ENCODE measurements around the gene PGPEP1.

PGPEP1 gene

DNA sequence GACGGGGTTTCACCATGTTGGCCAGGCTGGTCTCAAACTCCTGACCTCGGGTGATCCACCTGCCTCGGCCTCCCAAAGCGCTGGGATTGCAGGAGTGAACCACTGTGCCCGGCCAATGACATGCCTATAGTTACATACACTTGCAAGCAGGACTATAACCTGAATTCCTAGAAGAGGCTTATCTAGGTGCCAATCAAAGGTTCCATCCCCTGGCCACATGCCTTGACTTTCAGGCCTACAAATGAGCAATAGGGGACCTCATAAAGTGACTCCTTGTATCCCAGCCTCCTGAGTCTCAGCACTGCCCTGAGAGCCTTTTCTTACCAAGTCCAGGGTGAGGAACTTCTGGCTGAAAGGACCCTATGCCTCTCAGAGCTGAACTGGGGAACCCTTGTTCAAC, 13.6 kb upstream of the PGPEP1 start:
- TF ChIP-seq ZFX (IDR thresholded peaks at IDR 0.05): no peak
- TF ChIP-seq, protein P1, sequence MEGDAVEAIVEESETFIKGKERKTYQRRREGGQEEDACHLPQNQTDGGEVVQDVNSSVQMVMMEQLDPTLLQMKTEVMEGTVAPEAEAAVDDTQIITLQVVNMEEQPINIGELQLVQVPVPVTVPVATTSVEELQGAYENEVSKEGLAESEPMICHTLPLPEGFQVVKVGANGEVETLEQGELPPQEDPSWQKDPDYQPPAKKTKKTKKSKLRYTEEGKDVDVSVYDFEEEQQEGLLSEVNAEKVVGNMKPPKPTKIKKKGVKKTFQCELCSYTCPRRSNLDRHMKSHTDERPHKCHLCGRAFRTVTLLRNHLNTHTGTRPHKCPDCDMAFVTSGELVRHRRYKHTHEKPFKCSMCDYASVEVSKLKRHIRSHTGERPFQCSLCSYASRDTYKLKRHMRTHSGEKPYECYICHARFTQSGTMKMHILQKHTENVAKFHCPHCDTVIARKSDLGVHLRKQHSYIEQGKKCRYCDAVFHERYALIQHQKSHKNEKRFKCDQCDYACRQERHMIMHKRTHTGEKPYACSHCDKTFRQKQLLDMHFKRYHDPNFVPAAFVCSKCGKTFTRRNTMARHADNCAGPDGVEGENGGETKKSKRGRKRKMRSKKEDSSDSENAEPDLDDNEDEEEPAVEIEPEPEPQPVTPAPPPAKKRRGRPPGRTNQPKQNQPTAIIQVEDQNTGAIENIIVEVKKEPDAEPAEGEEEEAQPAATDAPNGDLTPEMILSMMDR (conservative IDR thresholded peaks at IDR 0.05): no peak
- H3K27ac ChIP-seq: no peak overlapping the region; the same call in 1 of the 2 replicates

GRCh38 chr19:18328340-18329034, 11.9 kb upstream of the PGPEP1 start:
- H3K27ac ChIP-seq: peak overlapping the region; percentile 18
- TF ChIP-seq, protein P1 (conservative IDR thresholded peaks at IDR 0.05): peak; percentile 94
- TF ChIP-seq ZFX (IDR thresholded peaks at IDR 0.05): no peak

- TF ChIP-seq, protein P1 (conservative IDR thresholded peaks at IDR 0.05): no peak
- TF ChIP-seq ZFX (IDR thresholded peaks at IDR 0.05): no peak
- peak overlapping the region; percentile 18 for H3K27ac ChIP-seq
Measured at GRCh38 chr19:18329035-18329376, 11.4 kb upstream of the PGPEP1 start.

GRCh38 chr19:18330868-18331267, 9.5 kb upstream of the PGPEP1 start:
- TF ChIP-seq, protein P1 (conservative IDR thresholded peaks at IDR 0.05): no peak
- no peak for TF ChIP-seq ZFX (IDR thresholded peaks at IDR 0.05)
- no peak overlapping the region for H3K27ac ChIP-seq

GRCh38 chr19:18332917-18333530, 7.4 kb upstream of the PGPEP1 start:
- TF ChIP-seq ZFX (IDR thresholded peaks at IDR 0.05): no peak
- TF ChIP-seq, protein P1 (conservative IDR thresholded peaks at IDR 0.05): no peak
- no peak overlapping the region for H3K27ac ChIP-seq

DNA sequence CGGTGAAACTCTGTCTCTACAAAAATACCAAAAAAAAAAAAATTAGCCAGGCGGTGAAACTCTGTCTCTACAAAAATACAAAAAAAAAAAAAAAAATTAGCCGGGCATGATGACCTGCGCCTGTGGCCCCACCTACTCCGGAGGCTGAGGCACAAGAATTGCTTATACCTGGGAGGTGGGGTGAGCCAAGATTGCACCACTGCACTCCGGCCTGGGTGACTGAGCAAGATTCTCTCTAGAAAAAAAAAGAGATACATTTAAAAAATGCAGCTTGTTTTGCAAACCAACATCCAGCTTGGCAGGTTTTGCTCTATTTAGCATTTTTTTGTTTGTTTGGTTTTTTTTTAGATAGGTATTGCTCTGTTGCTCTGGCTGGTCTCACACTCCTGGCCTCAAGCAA, 6.7 kb upstream of the PGPEP1 start:
- no peak overlapping the region for H3K27ac ChIP-seq
- TF ChIP-seq ZFX (IDR thresholded peaks at IDR 0.05): no peak
- TF ChIP-seq, protein P1 (conservative IDR thresholded peaks at IDR 0.05): no peak

GRCh38 chr19:18336121-18336520, 4.3 kb upstream of the PGPEP1 start:
- H3K27ac ChIP-seq: no peak overlapping the region
- TF ChIP-seq ZFX (IDR thresholded peaks at IDR 0.05): no peak
- TF ChIP-seq, protein P1 (conservative IDR thresholded peaks at IDR 0.05): no peak
